CD14-positive monocyte (primary cell): ENCODE data around the gene RBM25. TPM values are rescaled to one million over a fixed set of nuclear protein-coding genes. Genes with fewer than 3 reads are reported as not detected.
A peak's percentile ranks its signal among the peaks of the same experiment; 100 is the strongest.

Experiments
- DNase-seq, 3 donors: peaks; one replicate each; pipeline ENCODE4 v3.0.0-alpha.2; 2011 to 2022
- H2AFZ ChIP-seq: 2 replicates; pipeline ENCODE4 v1.6.0; 2012; ENCODE audit warnings: mild to moderate bottlenecking, low read depth, low read length, inconsistent platforms; ENCODE audit not compliant: insufficient read depth, poor library complexity, severe bottlenecking
- H3K27ac ChIP-seq, 2 donors: 1 replicate in 1 of 2; 2 replicates in 1 of 2; pipeline ENCODE4 v1.5.1; 2012 to 2013; ENCODE audit warnings: low read length in 2 of 2, control low read depth in 1 of 2, inconsistent platforms in 1 of 2, low read depth in 1 of 2, mild to moderate bottlenecking in 1 of 2
- H3K27me3 ChIP-seq, 2 donors: one replicate each; pipeline versions ENCODE4 v1.6.0 to v1.6.1; 2011 to 2013; ENCODE audit warnings: low read length in 2 of 2; ENCODE audit not compliant: control insufficient read depth in 2 of 2, insufficient read depth in 2 of 2
- H3K36me3 ChIP-seq, 2 donors: replicated peaks in 1 of 2; 1 replicate in 1 of 2; 2 replicates in 1 of 2; pipeline versions ENCODE4 v1.5.1 to v1.6.1; 2012 to 2013; ENCODE audit warnings: low read length in 2 of 2, control low read depth in 1 of 2, inconsistent platforms in 1 of 2, mild to moderate bottlenecking in 1 of 2; ENCODE audit not compliant: insufficient read depth in 2 of 2, control insufficient read depth in 1 of 2
- H3K4me1 ChIP-seq, 2 donors: 1 replicate in 1 of 2; 2 replicates in 1 of 2; pipeline versions ENCODE4 v1.5.1 to v1.6.1; 2012 to 2013; ENCODE audit warnings: low read length in 2 of 2, control low read depth in 1 of 2, inconsistent platforms in 1 of 2, mild to moderate bottlenecking in 1 of 2, moderate library complexity in 1 of 2; ENCODE audit not compliant: insufficient read depth in 2 of 2, control insufficient read depth in 1 of 2
- H3K4me2 ChIP-seq: replicated peaks from 2 replicates; pipeline ENCODE3; 2012; ENCODE audit warnings: low read length, moderate library complexity, mild to moderate bottlenecking; ENCODE audit not compliant: poor library complexity, severe bottlenecking; ENCODE audit errors: extremely low read depth
- H3K4me3 ChIP-seq, 3 experiments: fragments of 200-600 bp in 1 of 3; sonication (generic) in 1 of 3; replicated peaks in 1 of 3; 1 replicate in 2 of 3; 2 replicates in 1 of 3; pipeline ENCODE4 v1.5.1; 2011 to 2013; ENCODE audit warnings: low read length in 3 of 3, mild to moderate bottlenecking in 3 of 3, control low read depth in 2 of 3, low read depth in 2 of 3, inconsistent platforms in 1 of 3, moderate library complexity in 1 of 3
- H3K79me2 ChIP-seq: 2 replicates; pipeline ENCODE4 v1.6.0; 2012; ENCODE audit warnings: mild to moderate bottlenecking, control low read depth, inconsistent platforms, low read length, moderate library complexity; ENCODE audit not compliant: insufficient read depth
- H3K9ac ChIP-seq: 2 replicates; pipeline ENCODE4 v1.6.0; 2017; ENCODE audit warnings: low read length, mild to moderate bottlenecking; ENCODE audit not compliant: insufficient read depth, poor library complexity, severe bottlenecking
- H3K9me3 ChIP-seq, 2 donors: replicated peaks in 1 of 2; 1 replicate in 1 of 2; 2 replicates in 1 of 2; pipeline versions ENCODE4 v1.5.1 to v1.6.1; 2012 to 2013; ENCODE audit warnings: low read length in 2 of 2, control low read depth in 1 of 2; ENCODE audit not compliant: control insufficient read depth in 1 of 2, insufficient read depth in 1 of 2
- H4K20me1 ChIP-seq: 2 replicates; pipeline ENCODE4 v1.6.0; 2012; ENCODE audit warnings: mild to moderate bottlenecking, low read length, control low read depth, moderate library complexity; ENCODE audit not compliant: insufficient read depth
- H3K27ac Mint-ChIP-seq, 7 donors: one replicate each; pipeline ENCODE4 v1.8.0; 2020; ENCODE audit warnings: mild to moderate bottlenecking in 7 of 7, mixed read lengths in 7 of 7, moderate library complexity in 6 of 7, inconsistent platforms in 2 of 7
- H3K27me3 Mint-ChIP-seq, 3 donors: one replicate each; pipeline ENCODE4 v1.8.0; 2021 to 2022; ENCODE audit warnings: low read depth in 3 of 3, mild to moderate bottlenecking in 3 of 3, mixed read lengths in 3 of 3, moderate library complexity in 3 of 3, inconsistent platforms in 1 of 3
- H3K36me3 Mint-ChIP-seq, 2 donors: one replicate each; pipeline ENCODE4 v1.8.0; 2020; ENCODE audit warnings: mixed read lengths in 2 of 2, inconsistent platforms in 1 of 2, mild to moderate bottlenecking in 1 of 2
- H3K4me1 Mint-ChIP-seq: one replicate; pipeline ENCODE4 v1.8.0; 2020; ENCODE audit warnings: mild to moderate bottlenecking, mixed read lengths
- H3K4me3 Mint-ChIP-seq, 2 donors: one replicate each; pipeline ENCODE4 v1.8.0; 2020; ENCODE audit warnings: mild to moderate bottlenecking in 2 of 2, mixed read lengths in 2 of 2, moderate library complexity in 1 of 2
- H3K9me3 Mint-ChIP-seq, 7 donors: one replicate each; pipeline ENCODE4 v1.8.0; 2020 to 2022; ENCODE audit warnings: mixed read lengths in 7 of 7, mild to moderate bottlenecking in 6 of 7, moderate library complexity in 6 of 7, inconsistent platforms in 2 of 7
- WGBS: methylation state at CpG from one replicate; pipeline ENCODE4 v1.1.5; 2013; ENCODE audit warnings: missing lambda C conversion rate; ENCODE audit not compliant: insufficient coverage; 5-methylcytosine and 5-hydroxymethylcytosine counted together
- intact Hi-C, 2 donors: fragments of 100-400 bp; cut with micrococcal nuclease; formaldehyde crosslinking; loops; one replicate each; pipeline versions ENCODE4 v1.15.0 to v1.15.1; 2023
- polyA plus RNA-seq, 3 donors: library from polyadenylated mRNA; depleted of rRNA in 1 of 3; unstranded in 2 of 3; stranded (reverse) in 1 of 3; fragments of 300-500 nt in 2 of 3; fragments of >200 nt in 1 of 3; fragmentation: Illumina TruSeq in 2 of 3; gene quantifications; 1 replicate in 2 of 3; 2 replicates in 1 of 3; pipeline ENCODE4 v1.2.3, GENCODE V29; 2012 to 2021
- TF ChIP-seq, protein P1 (sequence below): fragments of 200-600 bp; IDR thresholded peaks from one replicate; pipeline ENCODE4 v1.8.0; 2022; ENCODE audit warnings: antibody characterized with exemption, mild to moderate bottlenecking

Gene RBM25
- polyA plus RNA-seq, 3 donors, result 15.6 to 46.5 (median 25.2) TPM

DNA sequence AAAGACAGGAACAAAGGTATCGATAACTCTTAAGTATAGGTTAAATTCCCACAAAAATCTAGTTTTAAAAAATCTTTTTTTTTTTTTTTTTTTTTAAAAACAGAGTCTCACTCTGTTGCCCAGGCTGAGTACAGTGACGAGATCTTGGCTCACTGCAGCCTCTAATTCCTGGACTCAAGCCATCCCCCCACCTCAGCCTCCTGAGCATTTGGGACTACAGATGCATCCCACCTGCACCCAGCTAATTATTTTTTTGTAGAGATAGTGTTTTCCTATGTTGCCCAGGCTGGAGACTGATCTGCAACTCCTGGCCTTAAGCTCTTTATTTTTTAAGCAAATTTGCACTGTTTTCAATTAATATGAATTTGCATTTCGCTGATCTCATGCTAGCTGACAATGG lies 87.8 kb downstream of the RBM25 start:
- intact Hi-C loops, result no loop called here

DNA sequence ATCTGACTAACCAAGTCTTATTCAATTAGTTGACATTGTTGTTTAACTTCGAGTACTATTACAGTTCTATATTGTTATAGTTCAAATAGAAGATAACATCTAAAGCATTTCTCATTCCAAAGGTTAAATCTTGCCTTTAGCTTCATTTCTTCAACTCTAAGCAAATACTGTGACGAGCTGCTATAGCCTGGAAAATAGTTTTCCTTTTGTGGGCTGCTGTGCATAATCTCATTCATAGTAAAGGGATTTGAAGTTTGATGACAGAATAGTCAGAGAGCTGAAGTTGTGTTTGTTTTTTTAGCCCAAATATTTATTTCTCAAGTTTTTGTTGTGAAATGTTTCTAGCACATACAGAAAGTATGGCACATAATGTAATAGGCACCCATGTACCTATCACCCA lies 91.4 kb downstream of the RBM25 start:
- Histone ChIP-seq H3K9ac (no peak overlapping the region), H3K4me1 (no peaks in the 10 kb centered on the region), H3K27me3 (no peaks in the 10 kb centered on the region), H3K27ac (no peak overlapping the region), H4K20me1 (peaks cover 99% of the 10 kb centered on the region), H3K79me2 (peaks cover 92% of the 10 kb centered on the region), H3K4me2 (no peak overlapping the region), H3K4me3 (no peak overlapping the region), H3K9me3 (no peaks in the 10 kb centered on the region), H2AFZ (no peak overlapping the region), H3K36me3 (peaks cover 56 to 75% of the 10 kb centered on the region in 2 donors)
- intact Hi-C loops, result no loop called here
- DNase-seq, result no peak
- peaks cover 51 to 74% of the 10 kb centered on the region in 2 donors for H3K36me3 Mint-ChIP-seq
- TF ChIP-seq, protein P1, sequence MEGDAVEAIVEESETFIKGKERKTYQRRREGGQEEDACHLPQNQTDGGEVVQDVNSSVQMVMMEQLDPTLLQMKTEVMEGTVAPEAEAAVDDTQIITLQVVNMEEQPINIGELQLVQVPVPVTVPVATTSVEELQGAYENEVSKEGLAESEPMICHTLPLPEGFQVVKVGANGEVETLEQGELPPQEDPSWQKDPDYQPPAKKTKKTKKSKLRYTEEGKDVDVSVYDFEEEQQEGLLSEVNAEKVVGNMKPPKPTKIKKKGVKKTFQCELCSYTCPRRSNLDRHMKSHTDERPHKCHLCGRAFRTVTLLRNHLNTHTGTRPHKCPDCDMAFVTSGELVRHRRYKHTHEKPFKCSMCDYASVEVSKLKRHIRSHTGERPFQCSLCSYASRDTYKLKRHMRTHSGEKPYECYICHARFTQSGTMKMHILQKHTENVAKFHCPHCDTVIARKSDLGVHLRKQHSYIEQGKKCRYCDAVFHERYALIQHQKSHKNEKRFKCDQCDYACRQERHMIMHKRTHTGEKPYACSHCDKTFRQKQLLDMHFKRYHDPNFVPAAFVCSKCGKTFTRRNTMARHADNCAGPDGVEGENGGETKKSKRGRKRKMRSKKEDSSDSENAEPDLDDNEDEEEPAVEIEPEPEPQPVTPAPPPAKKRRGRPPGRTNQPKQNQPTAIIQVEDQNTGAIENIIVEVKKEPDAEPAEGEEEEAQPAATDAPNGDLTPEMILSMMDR, result no peak
- H3K4me3 Mint-ChIP-seq, result no peak overlapping the region
- H3K9me3 Mint-ChIP-seq, result no peaks in the 10 kb centered on the region
- no peak overlapping the region for H3K27ac Mint-ChIP-seq
- H3K4me1 Mint-ChIP-seq, result peaks cover 8% of the 10 kb centered on the region
- no peaks in the 10 kb centered on the region for H3K27me3 Mint-ChIP-seq
- WGBS, result no CpG with 5 or more reads among the region's 2 CpGs

More for the DNA sequence above, 87.8 kb downstream of the RBM25 start:
- WGBS, result 100% methylated on average over 1 of the region's 3 CpGs
- no peaks in the 10 kb centered on the region for H3K27me3 ChIP-seq
- H3K79me2 ChIP-seq, result peaks cover 96% of the 10 kb centered on the region
- peaks cover 100% of the 10 kb centered on the region for H4K20me1 ChIP-seq
- H3K36me3 ChIP-seq, result peaks cover 35 to 50% of the 10 kb centered on the region in 2 donors
- TF ChIP-seq, protein P1, result no peak
- no peaks in the 10 kb centered on the region for H3K4me1 ChIP-seq
- Mint-ChIP-seq H3K9me3 (no peaks in the 10 kb centered on the region), H3K36me3 (peaks cover 38 to 54% of the 10 kb centered on the region in 2 donors), H3K27me3 (no peaks in the 10 kb centered on the region), H3K4me1 (peaks cover 23% of the 10 kb centered on the region), H3K27ac (peak overlapping the region in 1 of 7 donors; percentile 19), H3K4me3 (no peak overlapping the region)
- H3K9me3 ChIP-seq, result no peaks in the 10 kb centered on the region
- no peak overlapping the region for H2AFZ ChIP-seq
- no peak overlapping the region for H3K4me2 ChIP-seq
- no peak for DNase-seq
- no peak overlapping the region for H3K4me3 ChIP-seq
- no peak overlapping the region for H3K9ac ChIP-seq
- peak overlapping the region in 1 of 2 donors; percentile 28 for H3K27ac ChIP-seq
